Gastrocnemius medialis (tissue), 4 donors: ENCODE data around the gene DMRTC1.
"Not testable (repeated sequence)": the region's sequence is repeated elsewhere in the genome, so short reads cannot be mapped to it uniquely, and the experiment has no call there.

Experiments
- CTCF ChIP-seq, 5 experiments: fragments of 450-650 bp in 3 of 5; fragments of 200-600 bp in 2 of 5; sonication (generic) in 2 of 5; IDR thresholded peaks in 4 of 5; conservative IDR thresholded peaks in 1 of 5; 1 replicate in 4 of 5; 2 replicates in 1 of 5; pipeline ENCODE4 v1.5.1; 2016 to 2019; ENCODE audit warnings: antibody characterized with exemption in 5 of 5, mild to moderate bottlenecking in 3 of 5, moderate library complexity in 3 of 5
- POLR2A ChIP-seq, 2 donors: fragments of 450-650 bp; IDR thresholded peaks; one replicate each; pipeline ENCODE4 v1.6.1; 2017; ENCODE audit warnings: antibody characterized with exemption in 2 of 2, mild to moderate bottlenecking in 2 of 2, moderate library complexity in 2 of 2

- not testable (repeated sequence) for TF ChIP-seq CTCF (IDR thresholded peaks at IDR 0.05 in 4 of 5, conservative IDR thresholded peaks at IDR 0.05 in 1 of 5); POLR2A (IDR thresholded peaks at IDR 0.05)
Observed at GRCh38 chrX:72936455-72936854, 7.2 kb downstream of the DMRTC1 start.
